Rectal smooth muscle tissue (tissue), 1 donor: ENCODE measurements around the gene CDK5.

Source experiments
- H3K27ac ChIP-seq: one replicate; pipeline ENCODE4 v1.7.0; 2013; ENCODE audit warnings: low read depth, low read length, inconsistent platforms
- H3K27me3 ChIP-seq: one replicate; pipeline ENCODE4 v1.7.0; 2013; ENCODE audit warnings: low read length; ENCODE audit not compliant: control insufficient read depth, insufficient read depth
- H3K36me3 ChIP-seq: one replicate; pipeline ENCODE4 v1.7.0; 2013; ENCODE audit warnings: low read length; ENCODE audit not compliant: control insufficient read depth, insufficient read depth
- H3K4me1 ChIP-seq: one replicate; pipeline ENCODE4 v1.7.0; 2013; ENCODE audit warnings: low read length; ENCODE audit not compliant: control insufficient read depth, insufficient read depth
- H3K4me3 ChIP-seq: one replicate; pipeline ENCODE4 v1.7.0; 2013; ENCODE audit warnings: low read length
- H3K9ac ChIP-seq: one replicate; pipeline ENCODE4 v1.7.0; 2013; ENCODE audit warnings: low read length

The CDK5 gene

DNA sequence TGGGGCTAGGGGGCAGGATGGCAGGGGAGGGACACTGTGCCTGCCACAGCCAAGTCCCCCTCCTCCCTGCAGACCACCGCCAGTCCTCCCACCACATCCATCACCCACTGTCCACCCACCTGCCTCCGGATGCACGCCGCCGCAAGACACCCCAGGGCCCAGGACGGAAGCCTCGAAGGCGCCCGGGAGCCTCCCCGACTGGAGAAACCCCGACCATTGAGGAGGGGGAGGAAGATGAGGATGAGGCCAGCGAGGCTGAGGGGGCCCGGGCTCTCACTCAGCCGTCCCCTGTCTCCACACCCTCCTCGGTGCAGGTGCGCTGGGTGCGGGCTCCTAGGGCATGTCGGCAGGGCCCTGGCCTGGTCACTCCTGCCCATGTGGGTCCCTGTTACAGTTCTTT is 6.8 kb upstream of the CDK5 start:
- Histone ChIP-seq H3K4me3 (no peak overlapping the region), H3K36me3 (peaks cover 35% of the 10 kb centered on the region), H3K9ac (no peak overlapping the region), H3K27ac (no peak overlapping the region), H3K4me1 (peaks cover 11% of the 10 kb centered on the region), H3K27me3 (no peaks in the 10 kb centered on the region)

DNA sequence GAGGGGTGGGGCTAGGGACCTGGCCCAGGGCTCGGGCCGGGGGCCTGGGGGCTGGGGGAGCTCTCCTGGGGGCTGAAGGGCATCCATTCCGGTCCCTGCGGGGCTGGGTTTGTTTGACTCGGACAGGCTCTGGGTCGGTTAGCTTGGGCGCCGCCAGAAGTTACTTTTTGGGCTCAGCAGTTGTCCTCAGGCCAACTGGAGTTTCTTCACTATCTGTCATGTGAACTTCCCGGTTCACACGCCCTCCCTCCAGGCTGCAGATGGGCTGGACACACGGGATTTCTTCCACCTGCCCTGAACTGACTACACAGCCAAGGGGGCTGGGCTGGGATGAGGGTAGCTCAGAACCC is 5.5 kb upstream of the CDK5 start:
- no peaks in the 10 kb centered on the region for H3K27me3 ChIP-seq
- peak overlapping the region; percentile 46 for H3K27ac ChIP-seq
- H3K9ac ChIP-seq: peak overlapping the region; percentile 7
- H3K4me3 ChIP-seq: peak overlapping the region; percentile 13
- H3K4me1 ChIP-seq: peaks cover 20% of the 10 kb centered on the region
- H3K36me3 ChIP-seq: peaks cover 33% of the 10 kb centered on the region

DNA sequence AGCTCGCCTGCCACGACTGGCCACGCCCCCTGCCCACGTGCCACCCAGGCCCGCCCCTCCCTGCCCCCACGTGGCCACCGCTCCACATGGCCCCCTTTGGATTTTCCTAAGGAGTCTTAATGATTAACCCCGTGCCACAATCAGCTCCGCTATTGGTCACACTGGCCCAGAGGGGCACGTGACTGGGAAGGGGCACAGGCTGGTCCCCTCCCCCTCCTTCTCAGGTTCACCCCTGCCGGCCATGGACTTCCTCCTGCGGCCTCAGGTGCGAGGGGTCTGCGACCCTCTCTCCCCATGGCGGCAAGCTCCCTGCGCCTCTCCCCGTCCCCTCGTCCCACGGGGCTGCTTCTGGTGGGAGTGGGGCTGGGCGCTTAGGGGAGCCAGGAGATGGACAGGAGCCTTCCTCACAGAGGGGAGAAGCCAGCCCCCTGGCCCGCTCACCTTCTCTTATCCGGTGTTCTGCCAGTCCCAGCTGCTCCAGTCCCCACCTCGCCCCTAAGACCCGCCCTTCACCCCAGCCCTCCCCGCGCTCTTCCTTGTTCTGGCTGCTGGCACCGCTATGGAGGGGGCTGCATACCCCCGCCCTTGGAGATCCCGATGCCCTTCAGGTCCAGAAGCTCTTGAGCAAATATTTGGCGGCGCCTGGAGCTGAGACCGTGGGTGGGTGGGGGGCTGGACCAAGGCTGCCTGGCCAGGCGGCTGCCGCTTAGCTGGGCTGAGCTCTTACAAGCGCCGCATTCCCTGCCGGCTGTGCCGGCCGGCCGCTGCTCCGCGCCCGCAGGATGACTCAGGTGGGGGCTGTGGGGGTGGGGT is 4.9 kb upstream of the CDK5 start:
- H3K9ac ChIP-seq: no peak overlapping the region
- H3K4me1 ChIP-seq: peaks cover 20% of the 10 kb centered on the region
- H3K27ac ChIP-seq: peak overlapping the region; percentile 97
- peak overlapping the region; percentile 11 for H3K4me3 ChIP-seq
- H3K36me3 ChIP-seq: peaks cover 28% of the 10 kb centered on the region
- no peaks in the 10 kb centered on the region for H3K27me3 ChIP-seq

DNA sequence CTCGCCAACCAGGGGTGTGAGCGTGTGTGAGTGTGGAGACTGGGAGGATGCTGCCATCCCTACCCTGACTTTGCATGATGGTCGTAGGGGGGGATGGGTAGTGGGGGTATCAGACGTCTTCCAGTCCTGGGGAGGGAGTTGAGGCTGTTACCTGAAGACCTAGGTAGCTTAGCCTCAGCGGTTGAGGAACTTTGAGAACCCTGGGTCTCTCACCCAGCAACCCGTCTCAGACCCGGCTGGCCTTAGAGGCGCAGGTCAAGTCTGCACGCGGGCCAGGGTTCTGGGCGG is 4.4 kb upstream of the CDK5 start:
- Histone ChIP-seq H3K9ac (no peak overlapping the region), H3K27ac (peak overlapping the region; percentile 97), H3K27me3 (no peaks in the 10 kb centered on the region), H3K4me1 (peaks cover 23% of the 10 kb centered on the region), H3K4me3 (peak overlapping the region; percentile 40), H3K36me3 (peaks cover 23% of the 10 kb centered on the region)

DNA sequence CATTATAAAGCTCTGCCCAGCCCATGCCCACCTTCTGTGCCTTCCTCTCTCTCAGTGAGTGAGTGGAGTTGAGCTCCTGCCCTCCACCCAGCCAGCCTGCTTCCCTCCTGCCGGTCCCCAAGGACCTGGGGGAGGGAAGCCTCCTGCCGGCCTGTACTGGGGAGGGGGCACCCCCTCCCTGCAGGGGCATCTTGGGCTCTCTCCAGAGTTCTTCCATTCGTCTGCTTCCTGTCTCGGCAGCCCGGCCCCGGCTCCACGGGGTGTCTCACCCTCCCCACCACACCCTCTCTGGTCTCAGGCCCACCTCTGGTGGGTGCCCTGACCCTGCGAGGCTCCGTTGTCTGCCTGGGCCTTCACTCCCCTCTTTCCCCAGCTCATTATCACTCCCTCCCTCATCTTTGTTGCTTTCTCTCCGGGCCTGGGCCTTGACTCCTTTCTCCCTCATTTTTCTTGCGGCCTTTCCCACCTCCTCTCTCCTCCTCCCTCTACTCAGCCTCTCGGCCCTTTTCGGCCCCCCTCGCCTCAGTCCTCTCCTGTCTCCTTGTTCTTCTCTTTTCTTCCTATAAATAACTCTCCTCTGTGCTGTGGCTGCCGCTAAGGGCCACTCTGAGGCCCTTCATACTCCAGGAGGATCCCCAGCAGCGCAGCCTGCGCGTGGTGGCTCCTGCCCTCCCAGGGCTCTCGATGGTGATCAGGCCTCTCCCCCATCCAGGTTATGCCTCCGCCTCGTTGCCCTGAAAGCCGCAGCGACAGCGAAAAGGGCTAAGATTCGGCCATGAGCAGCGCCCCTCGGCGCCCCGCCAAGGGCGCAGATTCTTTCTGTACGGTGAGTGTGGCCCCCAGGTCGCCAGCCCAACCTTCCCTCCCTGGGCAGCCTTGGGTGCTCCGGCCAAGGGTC is 3.8 kb upstream of the CDK5 start:
- peaks cover 18% of the 10 kb centered on the region for H3K36me3 ChIP-seq
- H3K27me3 ChIP-seq: no peaks in the 10 kb centered on the region
- peak overlapping the region; percentile 40 for H3K4me3 ChIP-seq
- H3K27ac ChIP-seq: peak overlapping the region; percentile 97
- H3K9ac ChIP-seq: peak overlapping the region; percentile 17
- peaks cover 25% of the 10 kb centered on the region for H3K4me1 ChIP-seq

DNA sequence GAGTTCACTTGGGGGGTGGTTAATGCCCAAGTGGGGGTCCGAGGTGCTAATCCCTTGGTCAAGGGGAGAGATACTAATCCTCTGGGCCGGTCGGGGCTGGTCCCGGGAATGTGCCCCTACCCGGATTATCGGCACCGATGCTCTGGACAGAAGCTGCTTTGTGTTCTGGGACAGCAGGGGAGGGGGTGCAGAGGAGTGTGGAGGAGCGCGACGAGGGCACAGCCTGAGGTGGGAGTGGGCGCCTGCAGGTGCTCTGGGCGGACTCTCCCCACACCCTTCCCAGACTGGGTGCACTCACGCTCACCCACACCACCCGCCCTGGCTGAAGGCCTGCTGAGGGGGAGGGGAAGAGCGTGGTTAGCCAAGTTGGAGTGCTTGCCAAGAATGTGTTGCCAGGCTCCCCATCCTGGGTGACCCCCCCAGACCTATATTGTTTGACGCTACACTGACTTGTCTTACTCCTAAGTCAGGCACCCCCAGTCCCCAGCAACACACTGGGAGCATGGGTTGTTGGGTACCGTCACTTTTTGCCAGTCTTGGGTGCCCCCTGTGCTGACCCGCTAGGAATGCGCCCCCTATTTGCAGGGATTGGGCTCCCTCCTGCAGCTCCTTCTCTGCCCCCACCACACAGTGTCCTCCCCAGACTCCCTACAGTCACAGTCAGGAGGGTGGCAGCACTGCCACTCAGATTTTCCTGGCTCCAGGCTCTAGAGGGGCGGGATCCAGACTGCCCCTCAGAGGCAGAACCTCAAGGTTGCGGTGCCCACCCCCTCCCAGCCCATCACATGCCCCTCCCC is 2.9 kb upstream of the CDK5 start:
- peaks cover 16% of the 10 kb centered on the region for H3K36me3 ChIP-seq
- H3K4me1 ChIP-seq: peaks cover 25% of the 10 kb centered on the region
- H3K27ac ChIP-seq: peak overlapping the region; percentile 97

DNA sequence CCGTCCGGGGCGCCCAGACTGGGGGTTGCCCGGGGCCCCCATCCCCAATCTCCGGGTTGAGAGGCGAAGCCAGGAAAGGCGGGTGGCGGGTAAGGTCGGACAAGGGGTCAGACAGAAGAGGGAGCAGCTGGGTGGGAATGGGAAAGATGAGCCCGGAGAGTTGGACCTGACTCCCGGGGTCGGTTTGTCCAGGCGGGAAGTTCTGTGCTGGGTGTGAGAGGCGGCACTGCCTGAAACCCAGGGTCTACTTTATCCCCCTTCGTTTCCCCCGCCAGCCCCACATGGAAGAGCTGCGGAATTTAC is 2.4 kb upstream of the CDK5 start:
- Histone ChIP-seq H3K27ac (peak overlapping the region; percentile 97), H3K36me3 (peaks cover 10% of the 10 kb centered on the region), H3K4me1 (peaks cover 25% of the 10 kb centered on the region), H3K9ac (peak overlapping the region; percentile 6), H3K4me3 (peak overlapping the region; percentile 74), H3K27me3 (no peaks in the 10 kb centered on the region)

More for the DNA sequence above, 2.9 kb upstream of the CDK5 start:
- Histone ChIP-seq H3K4me3 (peak overlapping the region; percentile 74), H3K27me3 (no peaks in the 10 kb centered on the region), H3K9ac (peak overlapping the region; percentile 6)

DNA sequence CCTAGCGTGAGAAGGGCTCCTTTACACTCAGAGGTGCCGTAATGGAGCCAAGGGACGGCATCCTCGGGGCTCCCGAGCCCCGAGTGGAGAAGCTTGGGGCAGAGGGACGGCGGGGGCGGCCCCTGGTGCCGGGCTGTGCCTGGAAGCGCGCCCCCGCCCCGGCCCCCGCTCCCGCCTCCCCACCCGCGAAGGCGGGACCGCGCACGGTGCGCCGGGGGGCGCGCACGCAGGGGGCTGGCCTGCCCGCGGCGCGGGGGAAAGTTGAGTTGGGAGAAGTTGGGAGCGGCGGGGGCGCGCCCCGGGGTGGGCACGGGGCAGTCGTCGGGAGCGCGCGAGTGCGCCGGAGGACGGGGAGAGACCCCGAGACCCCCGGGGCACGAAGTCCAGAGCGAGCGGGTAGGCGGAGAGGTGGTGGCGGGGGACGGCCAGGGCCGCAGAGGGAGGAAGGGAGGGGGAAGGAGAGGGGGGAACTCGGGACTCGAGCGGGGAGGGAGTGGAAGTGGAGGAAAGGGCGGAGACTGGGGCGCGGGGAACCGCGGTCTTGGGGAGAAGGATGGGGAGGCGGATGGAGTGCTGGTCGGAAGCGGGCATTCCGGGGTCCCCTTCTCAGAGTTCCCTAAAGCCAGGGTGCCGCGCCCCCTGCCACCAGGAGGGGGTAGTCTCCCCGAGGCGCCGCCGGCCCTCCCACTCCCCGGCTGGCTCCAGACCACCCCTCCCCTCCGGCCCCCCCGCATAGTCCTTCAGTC is 1.8 kb upstream of the CDK5 start, which contains the start of gene SLC4A2:
Gene SLC4A2 (plus strand): TSS at position 223 of the 746 bp plus-strand sequence. CDS start 2,399 bp downstream, outside the sequence.
- Histone ChIP-seq H3K9ac (peak within 1 kb of the TSS; percentile 72), H3K4me3 (peak within 1 kb of the TSS; percentile 74), H3K36me3 (peaks cover 5% of the 10 kb centered on the region), H3K27me3 (no peaks in the 10 kb centered on the region), H3K4me1 (peaks cover 25% of the 10 kb centered on the region), H3K27ac (peak within 1 kb of the TSS; percentile 97)

DNA sequence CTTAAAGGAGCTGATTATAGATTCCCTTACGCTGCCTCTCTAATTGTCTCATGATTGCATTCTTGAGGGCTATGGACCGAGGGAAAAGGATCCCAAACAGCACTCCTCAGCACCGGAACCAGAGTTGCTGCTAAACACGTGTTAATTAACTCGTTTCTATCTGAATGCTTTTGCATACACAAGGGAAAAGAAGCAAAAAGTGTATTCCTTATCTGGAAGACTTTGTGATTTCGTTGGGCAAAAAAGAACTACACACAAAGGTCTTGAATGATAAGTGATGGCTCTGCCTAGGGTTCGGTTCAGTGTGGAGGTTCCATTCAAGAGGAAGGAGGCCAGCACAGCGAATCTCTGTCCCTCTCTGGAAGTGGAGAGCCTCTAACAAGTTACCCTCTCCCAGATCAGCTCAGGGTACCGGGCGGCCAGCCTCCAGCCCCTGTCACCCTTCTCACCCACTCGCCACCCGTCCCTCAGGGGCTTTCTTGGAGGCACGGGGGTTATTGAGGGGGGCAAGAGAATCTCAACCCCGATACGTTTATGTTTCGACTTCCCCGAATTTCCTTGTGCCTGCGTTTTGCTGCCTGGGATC is 1.2 kb upstream of the CDK5 start:
- Histone ChIP-seq H3K4me1 (peaks cover 25% of the 10 kb centered on the region), H3K9ac (peak overlapping the region; percentile 72), H3K36me3 (peaks cover 2% of the 10 kb centered on the region), H3K27me3 (no peaks in the 10 kb centered on the region), H3K4me3 (peak overlapping the region; percentile 71), H3K27ac (peak overlapping the region; percentile 97)

DNA sequence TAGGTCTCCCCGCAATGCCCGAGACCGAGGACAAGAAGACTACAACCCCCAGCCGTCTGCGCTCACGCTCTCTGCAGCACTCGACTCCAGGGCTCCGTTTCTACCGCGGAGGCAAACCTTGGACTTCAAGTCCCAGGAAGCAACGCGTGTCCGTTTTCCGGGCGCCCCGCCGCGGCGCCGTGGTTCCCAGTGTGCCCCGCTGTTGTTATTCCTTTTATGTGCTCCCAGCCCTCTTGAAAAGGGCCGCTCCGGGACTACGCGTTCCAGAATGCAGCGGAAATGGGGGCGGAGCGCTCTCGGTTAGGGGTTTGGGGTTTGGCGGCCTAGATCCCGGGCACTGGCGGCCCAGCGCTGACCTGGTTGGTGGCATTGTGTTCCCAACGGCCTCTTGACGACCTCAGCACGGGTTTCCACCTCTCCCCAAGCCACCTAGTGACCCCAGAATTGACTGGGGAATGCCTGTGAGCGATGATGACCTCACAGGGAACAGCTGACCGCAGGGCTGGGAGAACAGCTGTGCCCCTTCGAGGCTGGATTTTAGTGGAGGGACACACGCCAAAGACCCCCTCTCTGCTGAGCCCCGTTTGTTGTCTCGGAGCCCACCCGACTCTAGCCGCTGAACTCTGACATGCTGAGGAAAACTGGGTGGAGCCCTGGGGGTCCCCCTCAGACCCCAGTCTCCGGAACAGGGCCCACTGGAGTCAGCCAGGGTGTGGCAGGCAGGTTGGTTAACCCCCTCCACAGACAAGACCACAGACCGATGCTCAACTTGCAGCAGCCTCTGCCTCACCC is 488 bp upstream of the CDK5 start:
- Histone ChIP-seq H3K9ac (peak overlapping the region; percentile 33), H3K27ac (peak overlapping the region; percentile 97), H3K4me1 (peaks cover 22% of the 10 kb centered on the region), H3K36me3 (peaks cover 2% of the 10 kb centered on the region), H3K4me3 (peak overlapping the region; percentile 71), H3K27me3 (no peaks in the 10 kb centered on the region)
